Neuronal stem cell (in vitro differentiated cells): ENCODE results near the gene CDKN2A.

Experiments
- DNase-seq: peaks from one replicate; pipeline ENCODE4 v3.0.0-alpha.2; 2013; ENCODE audit warnings: low spot score
- H2AFZ ChIP-seq: one replicate; pipeline ENCODE4 v1.6.1; 2013; ENCODE audit warnings: mild to moderate bottlenecking, low read length, inconsistent platforms
- H2AK5ac ChIP-seq: 2 replicates; pipeline ENCODE4 v1.6.1; 2013; ENCODE audit warnings: low read depth, mild to moderate bottlenecking, inconsistent platforms, low read length, moderate library complexity, mixed read lengths
- H2BK120ac ChIP-seq: 2 replicates; pipeline ENCODE4 v1.6.1; 2013; ENCODE audit warnings: low read depth, mild to moderate bottlenecking, inconsistent platforms, low read length, moderate library complexity, mixed read lengths
- H2BK12ac ChIP-seq: one replicate; pipeline ENCODE4 v1.6.1; 2013; ENCODE audit warnings: low read length, inconsistent platforms
- H2BK15ac ChIP-seq: 2 replicates; pipeline ENCODE4 v1.6.1; 2013; ENCODE audit warnings: mild to moderate bottlenecking, low read length, inconsistent platforms, mixed read lengths
- H2BK5ac ChIP-seq: one replicate; pipeline ENCODE4 v1.6.1; 2013; ENCODE audit warnings: inconsistent platforms, mild to moderate bottlenecking, low read length, moderate library complexity
- H3K14ac ChIP-seq: one replicate; pipeline ENCODE4 v1.6.1; 2013; ENCODE audit warnings: low read length, inconsistent platforms
- H3K18ac ChIP-seq: 2 replicates; pipeline ENCODE4 v1.6.1; 2013; ENCODE audit warnings: low read length, inconsistent platforms
- H3K23ac ChIP-seq: 2 replicates; pipeline ENCODE4 v1.6.1; 2013; ENCODE audit warnings: low read depth, mild to moderate bottlenecking, mixed read lengths, low read length, inconsistent platforms; ENCODE audit not compliant: poor library complexity
- H3K27ac ChIP-seq: replicated peaks from 3 replicates; pipeline ENCODE4 v1.5.1; 2013; ENCODE audit warnings: low read length, inconsistent platforms
- H3K27me3 ChIP-seq, 3 experiments: 2 replicates each; pipeline ENCODE4 v1.6.1; 2013; ENCODE audit warnings: low read length in 3 of 3, mild to moderate bottlenecking in 2 of 3, inconsistent platforms in 1 of 3, low read depth in 1 of 3, mixed read lengths in 1 of 3, moderate library complexity in 1 of 3; ENCODE audit not compliant: control insufficient read depth in 3 of 3, insufficient read depth in 3 of 3
- H3K36me3 ChIP-seq, 2 donors: replicated peaks in 1 of 2; 2 replicates each; pipeline ENCODE4 v1.6.1; 2013; ENCODE audit warnings: low read length in 2 of 2; ENCODE audit not compliant: control insufficient read depth in 2 of 2, insufficient read depth in 2 of 2
- H3K4ac ChIP-seq: 2 replicates; pipeline ENCODE4 v1.6.1; 2013; ENCODE audit warnings: inconsistent platforms, mild to moderate bottlenecking, low read length, moderate library complexity
- H3K4me1 ChIP-seq, 2 donors: 1 replicate in 1 of 2; 2 replicates in 1 of 2; pipeline ENCODE4 v1.6.1; 2013; ENCODE audit warnings: low read length in 2 of 2, low read depth in 1 of 2; ENCODE audit not compliant: control insufficient read depth in 2 of 2, insufficient read depth in 1 of 2
- H3K4me2 ChIP-seq: one replicate; pipeline ENCODE4 v1.6.1; 2013; ENCODE audit warnings: mild to moderate bottlenecking, low read length, inconsistent platforms; ENCODE audit not compliant: insufficient read depth, poor library complexity, severe bottlenecking
- H3K4me3 ChIP-seq, 2 donors: 2 replicates each; pipeline ENCODE4 v1.5.1; 2013; ENCODE audit warnings: low read length in 2 of 2, mild to moderate bottlenecking in 2 of 2, inconsistent platforms in 1 of 2, moderate library complexity in 1 of 2
- H3K79me1 ChIP-seq: one replicate; pipeline ENCODE4 v1.6.1; 2013; ENCODE audit warnings: low read depth, mild to moderate bottlenecking, inconsistent platforms, low read length, moderate library complexity
- H3K9ac ChIP-seq: one replicate; pipeline ENCODE4 v1.6.1; 2013; ENCODE audit warnings: mild to moderate bottlenecking, low read depth, low read length, inconsistent platforms; ENCODE audit not compliant: poor library complexity
- H3K9me3 ChIP-seq, 2 donors: replicated peaks in 1 of 2; 2 replicates each; pipeline versions ENCODE3 to v1.6.1; 2013; ENCODE audit warnings: low read length in 2 of 2, mild to moderate bottlenecking in 2 of 2, inconsistent platforms in 1 of 2, low read depth in 1 of 2, mixed read lengths in 1 of 2, moderate library complexity in 1 of 2; ENCODE audit not compliant: control insufficient read depth in 2 of 2, insufficient read depth in 1 of 2
- H4K8ac ChIP-seq: one replicate; pipeline ENCODE4 v1.6.1; 2013; ENCODE audit warnings: low read depth, mild to moderate bottlenecking, inconsistent platforms, low read length, moderate library complexity
- H4K91ac ChIP-seq: one replicate; pipeline ENCODE4 v1.6.1; 2013; ENCODE audit warnings: low read length, low read depth, mild to moderate bottlenecking, inconsistent platforms; ENCODE audit not compliant: poor library complexity
- WGBS, 2 donors: extraction: QIAGEN DNeasy Blood & Tissue Kit; methylation state at CpG; one replicate each; pipeline ENCODE4 v1.1.7; 2013; ENCODE audit warnings: missing lambda C conversion rate in 2 of 2, mixed read lengths in 1 of 2; ENCODE audit not compliant: insufficient read length in 2 of 2, insufficient replicate concordance in 1 of 2; ENCODE audit errors: extremely low coverage in 2 of 2; 5-methylcytosine and 5-hydroxymethylcytosine counted together

CDKN2A gene

DNA sequence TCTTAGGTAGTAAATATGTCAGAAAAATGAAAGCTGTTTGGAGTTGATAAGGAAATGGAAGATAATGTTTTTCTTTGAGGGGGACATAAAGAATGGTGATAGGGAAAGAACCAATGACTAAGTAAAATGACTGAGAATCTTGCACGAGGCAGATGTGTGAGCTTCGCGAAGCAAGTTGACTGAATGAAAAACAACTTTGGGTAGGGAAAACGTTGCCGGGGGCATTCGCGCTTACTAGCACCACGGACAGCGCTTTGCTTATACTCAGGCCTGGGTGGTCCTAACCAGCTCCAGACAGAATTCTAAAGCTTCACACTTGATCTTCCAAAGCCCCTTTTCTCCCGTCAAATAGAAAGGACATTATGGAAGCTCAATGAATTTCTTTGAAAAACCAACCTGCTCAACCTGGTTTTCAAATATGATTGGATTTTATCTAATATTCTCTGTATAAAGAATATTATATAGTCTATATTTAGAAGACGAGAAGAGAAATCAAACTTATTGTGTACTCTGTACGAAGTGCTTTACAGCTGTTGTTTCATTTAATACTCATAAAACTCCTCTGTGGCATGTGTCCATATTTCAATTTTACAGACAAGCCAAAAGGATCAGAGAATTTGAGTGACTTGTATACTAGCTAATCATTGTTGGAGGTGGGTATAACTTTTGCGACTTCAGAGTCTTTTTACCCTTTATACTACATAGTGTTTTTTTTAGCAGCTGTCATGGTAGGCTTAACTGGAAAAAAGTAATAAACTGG lies 16.9 kb upstream of the CDKN2A start:
- Histone ChIP-seq H2BK120ac (no peak overlapping the region), H3K27me3 (peaks cover 2 to 22% (median 8%) of the 10 kb centered on the region in 3 experiments), H2BK15ac (no peak overlapping the region), H4K91ac (no peak overlapping the region), H3K9ac (no peak overlapping the region), H2AFZ (no peak overlapping the region), H2BK5ac (no peak overlapping the region), H3K9me3 (no peaks in the 10 kb centered on the region), H3K79me1 (no peaks in the 10 kb centered on the region), H3K27ac (no peak overlapping the region), H2BK12ac (no peak overlapping the region), H3K18ac (no peak overlapping the region), H3K14ac (no peak overlapping the region), H3K36me3 (no peaks in the 10 kb centered on the region), H3K23ac (no peak overlapping the region), H2AK5ac (no peak overlapping the region), H3K4me2 (no peak overlapping the region), H4K8ac (no peak overlapping the region), H3K4ac (no peak overlapping the region), H3K4me1 (no peaks in the 10 kb centered on the region), H3K4me3 (no peak overlapping the region)
- DNase-seq: no peak
- WGBS, 2 donors: no CpG with 5 or more reads among the region's 13 CpGs

DNA sequence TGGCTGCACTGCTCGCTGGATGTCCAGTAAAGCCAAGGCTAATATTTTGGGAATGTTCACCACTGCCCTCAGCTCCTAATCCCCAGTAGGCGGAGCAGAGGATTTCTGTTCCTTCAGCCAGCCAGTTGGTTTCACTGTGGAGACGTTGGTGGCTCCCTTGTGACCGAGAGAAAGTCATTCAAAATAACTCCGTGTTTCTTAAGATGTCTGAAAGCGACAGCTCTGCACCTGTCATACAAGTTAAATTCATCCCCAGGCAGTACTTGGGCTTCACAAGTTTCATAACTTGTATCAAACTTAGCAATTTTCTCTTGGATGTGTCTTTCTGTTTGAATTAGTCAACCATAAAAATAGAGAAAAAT lies 15.3 kb upstream of the CDKN2A start:
- Histone ChIP-seq H4K91ac (no peak overlapping the region), H2BK15ac (no peak overlapping the region), H2BK5ac (no peak overlapping the region), H3K27ac (no peak overlapping the region), H3K27me3 (peaks cover 5 to 37% (median 22%) of the 10 kb centered on the region in 3 experiments), H3K9me3 (no peaks in the 10 kb centered on the region), H3K4me1 (peaks cover 0 to 3% of the 10 kb centered on the region in 2 donors), H3K4me3 (peak overlapping the region; percentile 47 to 65), H3K14ac (no peak overlapping the region), H3K18ac (no peak overlapping the region), H3K36me3 (no peaks in the 10 kb centered on the region), H3K9ac (no peak overlapping the region), H3K23ac (no peak overlapping the region), H3K4me2 (peak overlapping the region; percentile 99), H3K4ac (no peak overlapping the region), H2AK5ac (no peak overlapping the region), H3K79me1 (no peaks in the 10 kb centered on the region), H2AFZ (peak overlapping the region; percentile 98), H2BK12ac (no peak overlapping the region), H4K8ac (no peak overlapping the region), H2BK120ac (no peak overlapping the region)
- DNase-seq: no peak
- no CpG with 5 or more reads among the region's 6 CpGs for WGBS, 2 donors

DNA sequence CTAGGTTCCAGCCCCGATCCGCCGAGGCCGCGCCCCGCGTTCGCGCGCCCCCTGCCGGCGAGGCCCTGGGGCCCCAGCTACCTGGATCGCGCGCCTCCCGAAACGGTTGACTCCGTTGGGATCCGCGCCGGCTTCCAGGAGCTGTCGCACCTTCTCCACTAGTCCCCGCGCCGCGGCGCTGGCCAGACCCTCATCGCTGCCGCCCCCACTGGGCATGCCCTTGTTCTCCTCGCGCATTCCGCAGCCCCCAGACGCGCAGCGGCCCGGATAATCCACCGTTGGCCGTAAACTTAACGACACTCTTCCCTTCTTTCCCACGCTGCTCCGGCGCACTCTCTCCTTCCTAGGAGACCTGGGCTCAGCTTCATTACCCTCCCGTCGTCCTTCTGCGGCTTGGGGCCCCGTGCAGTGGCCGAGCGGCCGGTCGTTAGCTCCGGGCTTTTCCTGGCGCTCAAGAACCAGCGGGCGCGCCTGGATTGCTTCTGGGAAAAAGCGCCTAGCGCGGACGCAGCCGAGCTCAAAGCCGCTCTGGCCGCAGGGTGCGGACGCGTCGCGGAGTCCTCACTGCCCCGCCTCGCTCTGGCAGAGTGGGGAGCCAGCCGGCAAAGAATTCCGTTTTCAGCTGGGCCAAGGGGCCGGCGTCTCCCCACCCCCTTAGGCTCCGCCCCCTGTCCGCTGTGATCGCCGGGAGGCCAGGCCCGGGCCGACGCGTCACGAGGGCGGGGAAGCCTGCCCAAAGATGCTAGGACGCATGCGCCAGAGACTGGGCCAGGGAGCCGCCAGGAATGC lies 14.7 kb upstream of the CDKN2A start, which contains the start of gene CDKN2B:
TSS of gene CDKN2B (minus strand) at position 589 of the 789 bp plus-strand sequence. CDS start at position 237, 352 bp downstream.
- Histone ChIP-seq H3K9me3 (no peaks in the 10 kb centered on the region), H2BK5ac (no peak within 1 kb of the TSS), H4K8ac (no peak within 1 kb of the TSS), H3K14ac (no peak within 1 kb of the TSS), H3K4me1 (peaks cover 0 to 3% of the 10 kb centered on the region in 2 donors), H3K4me3 (peak within 1 kb of the TSS; percentile 47 to 86), H3K18ac (peak within 1 kb of the TSS; percentile 80), H3K4ac (no peak within 1 kb of the TSS), H4K91ac (no peak within 1 kb of the TSS), H3K27ac (no peak within 1 kb of the TSS), H2BK12ac (no peak within 1 kb of the TSS), H2BK15ac (peak within 1 kb of the TSS; percentile 31), H3K4me2 (peak within 1 kb of the TSS; percentile 99), H3K36me3 (no peaks in the 10 kb centered on the region), H2AK5ac (no peak within 1 kb of the TSS), H3K79me1 (no peaks in the 10 kb centered on the region), H3K27me3 (peaks cover 5 to 43% (median 22%) of the 10 kb centered on the region in 3 experiments), H2AFZ (peak within 1 kb of the TSS; percentile 98), H3K9ac (peak within 1 kb of the TSS; percentile 66), H3K23ac (peak within 1 kb of the TSS; percentile 29), H2BK120ac (no peak within 1 kb of the TSS)
- DNase-seq: peak; percentile 91
- WGBS, 2 donors: no CpG with 5 or more reads among the region's 86 CpGs

DNA sequence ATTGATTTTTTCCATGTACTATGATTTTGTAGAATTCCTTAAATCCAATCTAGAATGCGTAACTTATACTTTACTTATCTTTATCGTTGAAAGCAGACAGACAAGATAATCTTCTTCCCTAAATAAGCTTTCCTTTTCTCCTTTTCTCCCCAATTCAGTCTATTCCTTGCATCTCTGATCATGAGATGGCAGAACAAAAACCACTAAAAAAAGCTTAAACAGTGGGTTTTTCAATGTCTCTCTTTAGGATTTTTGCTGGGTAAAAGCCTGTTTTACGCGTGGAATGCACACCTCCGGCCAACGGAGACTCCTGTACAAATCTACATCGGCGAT lies 14.2 kb upstream of the CDKN2A start:
- Histone ChIP-seq H2AK5ac (no peak overlapping the region), H3K4ac (no peak overlapping the region), H3K4me1 (peaks cover 0 to 3% of the 10 kb centered on the region in 2 donors), H2BK120ac (no peak overlapping the region), H3K9me3 (no peaks in the 10 kb centered on the region), H3K36me3 (no peaks in the 10 kb centered on the region), H3K4me3 (peak overlapping the region; percentile 47 to 86), H2AFZ (peak overlapping the region; percentile 98), H3K4me2 (peak overlapping the region; percentile 99), H3K23ac (no peak overlapping the region), H2BK15ac (no peak overlapping the region), H2BK12ac (no peak overlapping the region), H3K27me3 (peaks cover 5 to 49% (median 24%) of the 10 kb centered on the region in 3 experiments), H3K27ac (no peak overlapping the region), H3K18ac (no peak overlapping the region), H4K8ac (no peak overlapping the region), H3K14ac (no peak overlapping the region), H2BK5ac (no peak overlapping the region), H4K91ac (no peak overlapping the region), H3K9ac (no peak overlapping the region), H3K79me1 (no peaks in the 10 kb centered on the region)
- DNase-seq: no peak
- WGBS, 2 donors: no CpG with 5 or more reads among the region's 8 CpGs
